A673 (cell line): Measurements from ENCODE around the gene EIF2B5.

Experiments used
- CTCF ChIP-seq: fragments of 300-800, 200-600 bp; sonication (generic); conservative IDR thresholded peaks from 2 replicates; pipeline ENCODE4 v1.5.1; 2017; ENCODE audit warnings: low read depth, mild to moderate bottlenecking, antibody characterized with exemption, low read length, moderate library complexity, mixed read lengths
- EZH2 ChIP-seq: fragments of 200-600 bp; sonication (generic); IDR thresholded peaks from 2 replicates; pipeline ENCODE4 v1.6.1; 2017; ENCODE audit warnings: borderline replicate concordance, low read depth, mild to moderate bottlenecking, mixed read lengths, antibody characterized with exemption, low read length; ENCODE audit not compliant: poor library complexity, severe bottlenecking

GRCh38 chr3:184143327-184143726, 8.2 kb downstream of the EIF2B5 start:
- TF ChIP-seq CTCF (no peak), EZH2 (no peak)
